IPS-18c (cell line): ENCODE results near the gene WT1.

ENCODE experiments used
- H3K4me3 ChIP-seq: 2 replicates; pipeline ENCODE4 v1.7.0; 2013; ENCODE audit warnings: low read depth, mild to moderate bottlenecking, low read length, moderate library complexity; ENCODE audit not compliant: insufficient read depth
- H3K9me3 ChIP-seq: one replicate; pipeline ENCODE4 v1.6.1; 2013; ENCODE audit warnings: mild to moderate bottlenecking, low read length, moderate library complexity; ENCODE audit not compliant: control insufficient read depth, insufficient read depth

The WT1 gene

GRCh38 chr11:32405592-32405991 lies 29.7 kb downstream of the WT1 start:
- Histone ChIP-seq H3K4me3 (no peak overlapping the region), H3K9me3 (no peaks in the 10 kb centered on the region)

GRCh38 chr11:32402836-32403235 lies 32.5 kb downstream of the WT1 start:
- no peak overlapping the region for H3K4me3 ChIP-seq

GRCh38 chr11:32400670-32401369 lies 34.5 kb downstream of the WT1 start:
- no peaks in the 10 kb centered on the region for H3K9me3 ChIP-seq

More at GRCh38 chr11:32402836-32403235, 32.5 kb downstream of the WT1 start:
- no peaks in the 10 kb centered on the region for H3K9me3 ChIP-seq

GRCh38 chr11:32400196-32400595 lies 35.1 kb downstream of the WT1 start:
- H3K4me3 ChIP-seq: no peak overlapping the region
- H3K9me3 ChIP-seq: no peaks in the 10 kb centered on the region

More at GRCh38 chr11:32400670-32401369, 34.5 kb downstream of the WT1 start:
- no peak overlapping the region for H3K4me3 ChIP-seq

GRCh38 chr11:32396991-32397390 lies 38.3 kb downstream of the WT1 start:
- H3K9me3 ChIP-seq: no peaks in the 10 kb centered on the region
- H3K4me3 ChIP-seq: no peak overlapping the region

GRCh38 chr11:32396331-32396730 lies 39.0 kb downstream of the WT1 start:
- Histone ChIP-seq H3K9me3 (no peaks in the 10 kb centered on the region), H3K4me3 (no peak overlapping the region)

GRCh38 chr11:32395127-32395526 lies 40.2 kb downstream of the WT1 start:
- Histone ChIP-seq H3K9me3 (no peaks in the 10 kb centered on the region), H3K4me3 (no peak overlapping the region)

- H3K9me3 ChIP-seq: no peaks in the 10 kb centered on the region
- H3K4me3 ChIP-seq: no peak overlapping the region
Measured at GRCh38 chr11:32392840-32393239, 42.5 kb downstream of the WT1 start.

- Histone ChIP-seq H3K9me3 (peaks cover under 1% of the 10 kb centered on the region), H3K4me3 (no peak overlapping the region)
Measured at GRCh38 chr11:32391956-32392553, 43.3 kb downstream of the WT1 start.

- Histone ChIP-seq H3K4me3 (no peak overlapping the region), H3K9me3 (peaks cover 2% of the 10 kb centered on the region)
Measured at GRCh38 chr11:32391479-32391878, 43.9 kb downstream of the WT1 start.

GRCh38 chr11:32390712-32391111 lies 44.6 kb downstream of the WT1 start:
- Histone ChIP-seq H3K4me3 (no peak overlapping the region), H3K9me3 (peaks cover 2% of the 10 kb centered on the region)

GRCh38 chr11:32388871-32389770 lies 46.2 kb downstream of the WT1 start:
- Histone ChIP-seq H3K9me3 (peaks cover 2% of the 10 kb centered on the region), H3K4me3 (no peak overlapping the region)

GRCh38 chr11:32388365-32388764 lies 47.0 kb downstream of the WT1 start:
- Histone ChIP-seq H3K9me3 (peaks cover 2% of the 10 kb centered on the region), H3K4me3 (no peak overlapping the region)

GRCh38 chr11:32387411-32387810 lies 47.9 kb downstream of the WT1 start:
- Histone ChIP-seq H3K9me3 (peaks cover 2% of the 10 kb centered on the region), H3K4me3 (no peak overlapping the region)

- peaks cover 2% of the 10 kb centered on the region for H3K9me3 ChIP-seq
- no peak overlapping the region for H3K4me3 ChIP-seq
Measured at GRCh38 chr11:32386770-32387377, 48.5 kb downstream of the WT1 start.

GRCh38 chr11:32385998-32386397 lies 49.3 kb downstream of the WT1 start:
- peaks cover 2% of the 10 kb centered on the region for H3K9me3 ChIP-seq
- H3K4me3 ChIP-seq: no peak overlapping the region

- H3K4me3 ChIP-seq: no peak overlapping the region
- H3K9me3 ChIP-seq: peaks cover 2% of the 10 kb centered on the region
Measured at GRCh38 chr11:32382339-32383049, 52.8 kb downstream of the WT1 start.
